Measurements from ENCODE around the gene PRICKLE1. TPM values are rescaled to one million over a fixed set of nuclear protein-coding genes. Genes with fewer than 3 reads are reported as not detected.

The PRICKLE1 gene
- polyA plus RNA-seq, 1 donor (not counting 4 experiments of a cell fraction or from before 2014, with no cell fraction given) = 3.5 TPM

DNA sequence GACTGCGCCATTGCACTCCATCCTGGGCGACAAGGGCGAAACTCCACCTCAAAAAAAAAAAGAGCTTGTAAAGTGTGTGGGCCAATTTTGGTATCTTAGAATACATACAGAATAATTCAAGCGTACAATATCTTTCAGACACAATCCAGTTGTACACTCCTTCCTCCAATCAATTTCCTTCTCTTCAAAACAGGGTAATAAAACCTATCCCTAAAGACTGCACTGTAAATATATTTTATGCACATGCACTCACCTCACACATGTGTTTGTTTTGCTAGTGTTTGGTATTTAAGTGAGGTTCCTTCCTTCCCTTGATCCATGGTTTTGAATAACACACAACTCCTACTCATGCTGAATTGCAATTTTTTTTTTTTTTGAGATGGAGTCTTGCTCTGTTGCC is 125.9 kb downstream of the PRICKLE1 start:
- TF ChIP-seq EZH2 (IDR thresholded peaks at IDR 0.05; ENCODE audit: low read length) = no peak
- TF ChIP-seq, protein P1, sequence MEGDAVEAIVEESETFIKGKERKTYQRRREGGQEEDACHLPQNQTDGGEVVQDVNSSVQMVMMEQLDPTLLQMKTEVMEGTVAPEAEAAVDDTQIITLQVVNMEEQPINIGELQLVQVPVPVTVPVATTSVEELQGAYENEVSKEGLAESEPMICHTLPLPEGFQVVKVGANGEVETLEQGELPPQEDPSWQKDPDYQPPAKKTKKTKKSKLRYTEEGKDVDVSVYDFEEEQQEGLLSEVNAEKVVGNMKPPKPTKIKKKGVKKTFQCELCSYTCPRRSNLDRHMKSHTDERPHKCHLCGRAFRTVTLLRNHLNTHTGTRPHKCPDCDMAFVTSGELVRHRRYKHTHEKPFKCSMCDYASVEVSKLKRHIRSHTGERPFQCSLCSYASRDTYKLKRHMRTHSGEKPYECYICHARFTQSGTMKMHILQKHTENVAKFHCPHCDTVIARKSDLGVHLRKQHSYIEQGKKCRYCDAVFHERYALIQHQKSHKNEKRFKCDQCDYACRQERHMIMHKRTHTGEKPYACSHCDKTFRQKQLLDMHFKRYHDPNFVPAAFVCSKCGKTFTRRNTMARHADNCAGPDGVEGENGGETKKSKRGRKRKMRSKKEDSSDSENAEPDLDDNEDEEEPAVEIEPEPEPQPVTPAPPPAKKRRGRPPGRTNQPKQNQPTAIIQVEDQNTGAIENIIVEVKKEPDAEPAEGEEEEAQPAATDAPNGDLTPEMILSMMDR (optimal IDR thresholded peaks at IDR 0.05 in 1 of 3, IDR thresholded peaks at IDR 0.05 in 1 of 3, conservative IDR thresholded peaks at IDR 0.05 in 1 of 3; ENCODE audit: extremely low read depth in 1 of 3, insufficient read depth in 2 of 3, low read length in 3 of 3) = no peak
- Histone ChIP-seq H3K4me1 (ENCODE audit: control insufficient read depth, extremely low read depth, insufficient read depth, low read length) (no peaks in the 10 kb centered on the region), H3K9me1 (ENCODE audit: control insufficient read depth, extremely low read depth, insufficient read depth, low read length) (no peaks in the 10 kb centered on the region), H3K9ac (ENCODE audit: control insufficient read depth, extremely low read depth, insufficient read depth, low read length) (no peak overlapping the region), H2AFZ (ENCODE audit: control insufficient read depth, low read length) (no peak overlapping the region), H3K9me3 (ENCODE audit: control insufficient read depth, low read depth, low read length) (no peaks in the 10 kb centered on the region), H3K4me3 (ENCODE audit: control insufficient read depth in 2 of 3, extremely low read depth in 1 of 3, insufficient read depth in 2 of 3, low read depth in 1 of 3, low read length in 3 of 3) (no peak overlapping the region), H3K27ac (ENCODE audit: control insufficient read depth, insufficient read depth, low read length) (no peak overlapping the region), H4K20me1 (ENCODE audit: control insufficient read depth, extremely low read depth, insufficient read depth, low read length) (no peaks in the 10 kb centered on the region), H3K27me3 (ENCODE audit: control insufficient read depth, extremely low read depth, insufficient read depth, low read length) (no peaks in the 10 kb centered on the region), H3K79me2 (ENCODE audit: control insufficient read depth, insufficient read depth, low read length) (no peaks in the 10 kb centered on the region), H3K4me2 (ENCODE audit: control insufficient read depth, extremely low read depth, insufficient read depth, low read depth, low read length) (no peak overlapping the region), H3K36me3 (ENCODE audit: control insufficient read depth in 2 of 2, extremely low read depth in 1 of 2, insufficient read depth in 2 of 2, low read length in 2 of 2) (peaks cover 7 to 13% of the 10 kb centered on the region in 2 experiments)
- DNase-seq (ENCODE audit: low read depth, low spot score) (no peak), FAIRE-seq (no peak)
- dilution Hi-C loops (cut with MboI; ENCODE audit: extremely low pct_ligation_motif_present, low sequenced_read_pairs) = no loop called here

DNA sequence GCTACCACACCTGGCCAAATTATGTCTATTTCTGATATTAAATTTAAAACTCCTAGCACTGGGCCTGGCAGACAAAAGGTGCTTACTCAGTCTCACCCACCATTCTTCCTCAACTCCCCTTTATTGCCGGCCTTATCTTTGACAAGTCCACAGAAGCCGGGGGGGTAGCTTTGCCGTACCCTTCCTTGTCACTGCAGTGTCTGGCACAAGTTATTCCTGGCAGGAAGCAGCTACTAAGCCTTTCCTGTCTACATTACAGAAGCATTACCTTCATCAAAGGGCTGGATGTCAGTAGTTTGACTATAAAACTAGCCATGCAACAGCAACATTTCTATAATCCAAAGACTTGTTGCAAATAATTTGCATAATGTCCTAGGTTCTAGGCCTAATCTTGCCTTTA is 127.1 kb downstream of the PRICKLE1 start:
- no peaks in the 10 kb centered on the region for H3K4me1 ChIP-seq (ENCODE audit: control insufficient read depth, extremely low read depth, insufficient read depth, low read length)
- no peak overlapping the region for H3K4me2 ChIP-seq (ENCODE audit: control insufficient read depth, extremely low read depth, insufficient read depth, low read depth, low read length)
- dilution Hi-C loops (cut with MboI; ENCODE audit: extremely low pct_ligation_motif_present, low sequenced_read_pairs) = no loop called here
- H3K9me1 ChIP-seq (ENCODE audit: control insufficient read depth, extremely low read depth, insufficient read depth, low read length) = no peaks in the 10 kb centered on the region
- no peak for DNase-seq (ENCODE audit: low read depth, low spot score)
- H2AFZ ChIP-seq (ENCODE audit: control insufficient read depth, low read length) = no peak overlapping the region
- no peak overlapping the region for H3K4me3 ChIP-seq (ENCODE audit: control insufficient read depth in 2 of 3, extremely low read depth in 1 of 3, insufficient read depth in 2 of 3, low read depth in 1 of 3, low read length in 3 of 3)
- H4K20me1 ChIP-seq (ENCODE audit: control insufficient read depth, extremely low read depth, insufficient read depth, low read length) = no peaks in the 10 kb centered on the region
- no peak for FAIRE-seq
- peaks cover 7 to 13% of the 10 kb centered on the region in 2 experiments for H3K36me3 ChIP-seq (ENCODE audit: control insufficient read depth in 2 of 2, extremely low read depth in 1 of 2, insufficient read depth in 2 of 2, low read length in 2 of 2)
- H3K79me2 ChIP-seq (ENCODE audit: control insufficient read depth, insufficient read depth, low read length) = no peaks in the 10 kb centered on the region
- H3K27me3 ChIP-seq (ENCODE audit: control insufficient read depth, extremely low read depth, insufficient read depth, low read length) = no peaks in the 10 kb centered on the region
- no peak overlapping the region for H3K27ac ChIP-seq (ENCODE audit: control insufficient read depth, insufficient read depth, low read length)
- no peak for TF ChIP-seq EZH2 (IDR thresholded peaks at IDR 0.05; ENCODE audit: low read length)
- TF ChIP-seq, protein P1 (optimal IDR thresholded peaks at IDR 0.05 in 1 of 3, IDR thresholded peaks at IDR 0.05 in 1 of 3, conservative IDR thresholded peaks at IDR 0.05 in 1 of 3; ENCODE audit: extremely low read depth in 1 of 3, insufficient read depth in 2 of 3, low read length in 3 of 3) = no peak
- H3K9me3 ChIP-seq (ENCODE audit: control insufficient read depth, low read depth, low read length) = no peaks in the 10 kb centered on the region
- H3K9ac ChIP-seq (ENCODE audit: control insufficient read depth, extremely low read depth, insufficient read depth, low read length) = no peak overlapping the region
